ENCODE measurements around the gene PACRGL. TPM values are rescaled to one million over a fixed set of nuclear protein-coding genes. Genes with fewer than 3 reads are reported as not detected.
"Not testable (repeated sequence)": the region's sequence is repeated elsewhere in the genome, so short reads cannot be mapped to it uniquely, and the experiment has no call there.

The PACRGL gene
- total RNA-seq, 1 donor from 2014 or later = 32.8 TPM

DNA sequence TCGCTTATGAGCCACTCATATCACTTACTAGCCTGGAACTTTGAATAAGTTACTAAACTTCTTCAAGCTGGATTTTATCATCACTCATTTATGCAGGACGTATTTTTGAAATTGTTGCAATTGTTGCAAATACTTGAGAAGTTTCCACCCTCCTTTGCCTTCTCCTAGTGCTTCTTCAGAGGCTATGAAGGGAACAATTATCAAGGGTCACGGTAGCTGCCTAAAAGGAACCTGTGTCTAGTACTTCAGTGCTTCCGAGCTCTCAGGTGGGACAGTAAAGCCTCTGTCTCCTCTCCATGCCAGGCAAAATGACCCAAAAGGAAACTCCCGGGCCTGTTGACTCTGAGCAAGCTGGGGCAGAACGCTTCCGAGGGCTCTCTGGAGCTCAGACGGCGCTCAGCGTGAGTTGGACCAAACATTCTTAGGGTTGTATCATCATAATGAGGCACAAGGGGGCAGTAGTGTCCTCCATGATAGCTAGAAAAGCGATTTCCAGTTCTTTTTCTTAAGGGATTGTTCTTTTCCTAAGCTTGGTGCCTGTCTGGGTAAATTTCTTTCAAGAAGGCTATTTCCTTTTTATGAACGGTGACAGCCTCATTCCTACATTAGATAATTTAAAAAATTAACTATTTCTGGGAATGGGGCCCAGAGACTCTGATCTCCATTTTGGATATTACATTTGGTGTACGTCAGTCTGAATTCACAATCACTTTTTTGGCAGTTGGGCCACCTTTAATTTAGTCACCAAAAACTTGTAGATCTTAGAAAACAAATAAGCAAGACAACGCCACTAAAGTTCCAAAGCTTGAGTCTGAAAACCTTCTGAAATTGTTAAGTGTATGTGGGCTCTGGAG is 73.1 kb downstream of the PACRGL start:
- DNase-seq (ENCODE audit: low spot score, unreplicated experiment) = peak; percentile 43
- peaks cover 4% of the 10 kb centered on the region for H3K4me1 Mint-ChIP-seq (ENCODE audit: low read depth)
- TF ChIP-seq, protein P1, sequence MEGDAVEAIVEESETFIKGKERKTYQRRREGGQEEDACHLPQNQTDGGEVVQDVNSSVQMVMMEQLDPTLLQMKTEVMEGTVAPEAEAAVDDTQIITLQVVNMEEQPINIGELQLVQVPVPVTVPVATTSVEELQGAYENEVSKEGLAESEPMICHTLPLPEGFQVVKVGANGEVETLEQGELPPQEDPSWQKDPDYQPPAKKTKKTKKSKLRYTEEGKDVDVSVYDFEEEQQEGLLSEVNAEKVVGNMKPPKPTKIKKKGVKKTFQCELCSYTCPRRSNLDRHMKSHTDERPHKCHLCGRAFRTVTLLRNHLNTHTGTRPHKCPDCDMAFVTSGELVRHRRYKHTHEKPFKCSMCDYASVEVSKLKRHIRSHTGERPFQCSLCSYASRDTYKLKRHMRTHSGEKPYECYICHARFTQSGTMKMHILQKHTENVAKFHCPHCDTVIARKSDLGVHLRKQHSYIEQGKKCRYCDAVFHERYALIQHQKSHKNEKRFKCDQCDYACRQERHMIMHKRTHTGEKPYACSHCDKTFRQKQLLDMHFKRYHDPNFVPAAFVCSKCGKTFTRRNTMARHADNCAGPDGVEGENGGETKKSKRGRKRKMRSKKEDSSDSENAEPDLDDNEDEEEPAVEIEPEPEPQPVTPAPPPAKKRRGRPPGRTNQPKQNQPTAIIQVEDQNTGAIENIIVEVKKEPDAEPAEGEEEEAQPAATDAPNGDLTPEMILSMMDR (IDR thresholded peaks at IDR 0.05; ENCODE audit: unreplicated experiment) = peak; percentile 84
- H3K27ac Mint-ChIP-seq = no peak overlapping the region
- H3K27me3 Mint-ChIP-seq = peaks cover 18% of the 10 kb centered on the region
- H3K36me3 Mint-ChIP-seq (ENCODE audit: insufficient read depth) = no peaks in the 10 kb centered on the region
- H3K9me3 Mint-ChIP-seq (ENCODE audit: low read depth) = no peaks in the 10 kb centered on the region
- H3K4me3 Mint-ChIP-seq (ENCODE audit: low read depth) = no peak overlapping the region

DNA sequence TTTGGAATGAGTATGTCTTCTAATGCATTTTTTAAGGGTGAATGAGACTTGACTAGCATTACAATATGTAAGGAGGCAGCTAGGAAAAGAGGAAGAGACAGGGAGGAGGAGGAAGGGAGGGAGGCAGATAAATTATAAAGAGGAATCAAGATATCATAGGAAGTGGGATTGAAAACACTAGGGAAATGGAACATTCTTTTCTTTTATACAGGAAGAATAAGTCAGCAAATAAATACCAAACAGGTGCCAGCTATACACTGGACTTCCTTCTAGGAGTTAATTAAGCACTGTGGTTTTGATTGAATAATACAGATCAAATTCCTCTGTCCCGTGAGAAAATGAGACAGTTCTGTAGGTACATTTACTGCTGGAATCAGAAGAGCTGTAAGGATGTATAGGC is 78.6 kb downstream of the PACRGL start:
- no peak for DNase-seq (ENCODE audit: low spot score, unreplicated experiment)
- Mint-ChIP-seq H3K27ac (no peak overlapping the region), H3K36me3 (ENCODE audit: insufficient read depth) (peaks cover 4% of the 10 kb centered on the region), H3K4me1 (ENCODE audit: low read depth) (peaks cover 3% of the 10 kb centered on the region), H3K27me3 (no peaks in the 10 kb centered on the region), H3K4me3 (ENCODE audit: low read depth) (no peak overlapping the region), H3K9me3 (ENCODE audit: low read depth) (peaks cover 21% of the 10 kb centered on the region)
- TF ChIP-seq, protein P1 (IDR thresholded peaks at IDR 0.05; ENCODE audit: unreplicated experiment) = no peak

DNA sequence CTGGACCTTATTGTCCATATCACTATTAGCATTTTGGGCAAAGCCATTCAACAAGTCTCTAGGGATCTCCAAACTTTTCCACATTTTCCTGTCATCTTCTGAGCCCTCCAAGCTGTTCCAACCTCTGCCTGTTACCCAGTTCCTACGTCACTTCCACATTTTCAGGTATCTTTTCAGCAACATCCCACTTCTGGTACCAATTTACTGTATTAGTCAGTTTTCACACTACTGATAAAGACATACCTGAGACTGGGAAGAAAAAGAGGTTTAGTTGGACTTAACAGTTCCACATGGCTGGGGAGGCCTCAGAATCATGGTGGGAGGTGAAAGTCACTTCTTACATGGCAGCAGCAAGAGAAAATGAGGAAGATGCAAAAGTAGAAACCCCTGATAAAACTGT is 82.9 kb downstream of the PACRGL start:
- DNase-seq (ENCODE audit: low spot score, unreplicated experiment); H3K4me3 Mint-ChIP-seq (ENCODE audit: low read depth); H3K36me3 Mint-ChIP-seq (ENCODE audit: insufficient read depth); H3K27ac Mint-ChIP-seq; H3K27me3 Mint-ChIP-seq; H3K4me1 Mint-ChIP-seq (ENCODE audit: low read depth): not testable (repeated sequence)
- peaks cover 21% of the 10 kb centered on the region for H3K9me3 Mint-ChIP-seq (ENCODE audit: low read depth)

DNA sequence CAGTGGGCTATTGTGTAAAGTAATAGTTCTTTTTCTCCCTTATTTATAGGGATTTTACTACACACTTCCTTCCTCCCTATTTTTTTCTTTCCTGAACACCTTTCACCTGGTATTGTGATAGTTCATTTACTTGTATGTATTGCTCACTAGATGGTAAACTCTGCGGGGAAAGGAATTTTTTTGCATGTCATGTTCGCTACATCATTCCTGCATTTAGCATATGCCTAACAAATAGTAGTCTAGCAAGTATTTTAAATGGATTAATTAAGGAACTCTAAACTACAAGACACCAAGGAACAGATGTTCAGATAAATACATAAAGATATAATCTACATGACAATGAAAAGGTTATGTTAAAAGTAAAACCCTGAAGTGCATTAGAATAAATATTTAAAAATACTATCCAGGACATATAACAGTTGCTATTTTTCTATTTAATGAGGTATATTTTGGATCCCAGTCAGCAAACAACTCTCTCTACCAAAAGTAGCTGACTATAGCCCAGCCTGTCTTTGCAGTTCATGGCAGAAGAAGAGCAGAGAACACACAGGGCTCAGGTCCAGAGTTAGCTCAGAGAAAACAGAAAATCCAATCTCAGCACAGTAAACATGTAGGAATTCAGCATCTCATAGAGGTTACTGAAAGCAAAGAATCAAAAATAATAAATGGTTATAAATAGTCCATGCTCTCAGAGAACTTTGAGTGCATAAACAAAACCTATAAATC is 87.8 kb downstream of the PACRGL start:
- H3K4me1 Mint-ChIP-seq (ENCODE audit: low read depth) = no peaks in the 10 kb centered on the region
- no peak overlapping the region for H3K4me3 Mint-ChIP-seq (ENCODE audit: low read depth)
- H3K36me3 Mint-ChIP-seq (ENCODE audit: insufficient read depth) = peaks cover under 1% of the 10 kb centered on the region

More for the DNA sequence above, 87.8 kb downstream of the PACRGL start:
- DNase-seq (ENCODE audit: low spot score, unreplicated experiment) = no peak
- TF ChIP-seq, protein P1 (IDR thresholded peaks at IDR 0.05; ENCODE audit: unreplicated experiment) = no peak
- H3K9me3 Mint-ChIP-seq (ENCODE audit: low read depth) = peaks cover 4% of the 10 kb centered on the region
- no peaks in the 10 kb centered on the region for H3K27me3 Mint-ChIP-seq
- H3K27ac Mint-ChIP-seq = no peak overlapping the region
